ENCODE measurements around the gene MAP2K6.

DNA sequence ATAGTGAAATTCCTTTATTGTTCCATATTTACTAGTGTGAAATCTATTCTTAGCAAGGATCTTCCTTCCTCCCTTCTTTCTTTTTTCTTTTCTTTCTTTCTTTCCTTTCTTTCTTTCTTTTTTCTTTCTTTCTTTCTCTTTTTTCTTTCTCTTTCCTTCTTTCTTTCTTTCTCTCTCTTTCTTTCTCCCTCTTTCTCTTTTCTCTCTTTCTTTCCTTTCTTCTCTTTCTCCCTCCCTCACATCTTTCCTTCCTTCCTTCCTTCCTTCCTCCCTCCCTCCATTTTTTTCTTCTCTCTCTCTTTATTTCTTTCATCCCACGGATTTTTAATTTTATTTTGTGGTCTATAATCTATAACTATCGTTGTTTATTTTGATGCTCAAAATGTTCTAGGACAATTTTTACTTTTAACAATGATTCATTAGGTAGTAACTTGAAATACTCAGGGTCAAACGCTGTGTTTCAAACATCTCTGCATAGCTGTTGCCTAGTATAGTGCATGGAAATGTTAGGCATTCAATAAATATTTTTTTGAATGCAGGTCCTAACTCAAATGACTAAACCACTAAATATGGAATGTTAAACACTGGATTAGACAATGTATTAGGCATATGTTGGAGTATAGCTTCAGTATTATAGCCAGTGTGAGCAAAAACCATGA, 178.3 kb downstream of the MAP2K6 start:
- TF ChIP-seq, protein P1, sequence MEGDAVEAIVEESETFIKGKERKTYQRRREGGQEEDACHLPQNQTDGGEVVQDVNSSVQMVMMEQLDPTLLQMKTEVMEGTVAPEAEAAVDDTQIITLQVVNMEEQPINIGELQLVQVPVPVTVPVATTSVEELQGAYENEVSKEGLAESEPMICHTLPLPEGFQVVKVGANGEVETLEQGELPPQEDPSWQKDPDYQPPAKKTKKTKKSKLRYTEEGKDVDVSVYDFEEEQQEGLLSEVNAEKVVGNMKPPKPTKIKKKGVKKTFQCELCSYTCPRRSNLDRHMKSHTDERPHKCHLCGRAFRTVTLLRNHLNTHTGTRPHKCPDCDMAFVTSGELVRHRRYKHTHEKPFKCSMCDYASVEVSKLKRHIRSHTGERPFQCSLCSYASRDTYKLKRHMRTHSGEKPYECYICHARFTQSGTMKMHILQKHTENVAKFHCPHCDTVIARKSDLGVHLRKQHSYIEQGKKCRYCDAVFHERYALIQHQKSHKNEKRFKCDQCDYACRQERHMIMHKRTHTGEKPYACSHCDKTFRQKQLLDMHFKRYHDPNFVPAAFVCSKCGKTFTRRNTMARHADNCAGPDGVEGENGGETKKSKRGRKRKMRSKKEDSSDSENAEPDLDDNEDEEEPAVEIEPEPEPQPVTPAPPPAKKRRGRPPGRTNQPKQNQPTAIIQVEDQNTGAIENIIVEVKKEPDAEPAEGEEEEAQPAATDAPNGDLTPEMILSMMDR (IDR thresholded peaks at IDR 0.05) = no peak
- TF ChIP-seq SP1 (CRISPR knock-in tag; conservative IDR thresholded peaks at IDR 0.05) (no peak), ESRRA (CRISPR knock-in tag; IDR thresholded peaks at IDR 0.05; ENCODE audit: borderline replicate concordance) (no peak), NFYB (CRISPR knock-in tag; conservative IDR thresholded peaks at IDR 0.05; ENCODE audit: low read depth) (no peak)
- TF ChIP-seq, protein P2, sequence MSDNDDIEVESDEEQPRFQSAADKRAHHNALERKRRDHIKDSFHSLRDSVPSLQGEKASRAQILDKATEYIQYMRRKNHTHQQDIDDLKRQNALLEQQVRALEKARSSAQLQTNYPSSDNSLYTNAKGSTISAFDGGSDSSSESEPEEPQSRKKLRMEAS (CRISPR knock-in tag; IDR thresholded peaks at IDR 0.05) = no peak
